Sigmoid colon (tissue), 7 donors: ENCODE measurements around the gene CLCN5. TPM values are rescaled to one million over a fixed set of nuclear protein-coding genes. Genes with fewer than 3 reads are reported as not detected.

Experiments used
- DNase-seq: peaks from one replicate; pipeline ENCODE4 v3.0.0-alpha.2; 2019
- H3K27ac ChIP-seq, 4 donors: fragments of 200-600 bp; sonication (generic); one replicate each; pipeline ENCODE4 v1.5.1; 2016 to 2019; ENCODE audit warnings: mild to moderate bottlenecking in 1 of 4
- H3K27me3 ChIP-seq, 3 donors: fragments of 200-600 bp; sonication (generic); one replicate each; pipeline ENCODE4 v1.5.1; 2019; ENCODE audit warnings: mild to moderate bottlenecking in 1 of 3
- H3K36me3 ChIP-seq, 4 donors: fragments of 200-600 bp; sonication (generic); one replicate each; pipeline ENCODE4 v1.5.1; 2016 to 2019
- H3K4me1 ChIP-seq, 4 donors: fragments of 200-600 bp; sonication (generic); one replicate each; pipeline ENCODE4 v1.5.1; 2017 to 2019
- H3K4me3 ChIP-seq, 4 donors: fragments of 200-600 bp; sonication (generic); one replicate each; pipeline ENCODE4 v1.5.1; 2017 to 2019; ENCODE audit warnings: mild to moderate bottlenecking in 2 of 4, moderate library complexity in 1 of 4
- H3K9me3 ChIP-seq, 4 donors: fragments of 200-600 bp in 3 of 4; sonication (generic) in 3 of 4; one replicate each; pipeline versions ENCODE4 v1.5.1 to v1.6.1; 2013 to 2019
- EP300 ChIP-seq, 4 donors: sonication (generic); formaldehyde crosslinking; IDR thresholded peaks; one replicate each; pipeline ENCODE4 v1.6.1; 2017; ENCODE audit warnings: antibody characterized with exemption in 4 of 4
- POLR2A ChIP-seq, 2 donors: fragments of 450-650 bp; IDR thresholded peaks; one replicate each; pipeline ENCODE4 v1.6.1; 2016; ENCODE audit warnings: antibody characterized with exemption in 2 of 2, mild to moderate bottlenecking in 2 of 2, moderate library complexity in 2 of 2
- POLR2AphosphoS5 ChIP-seq, 4 donors: sonication (generic); formaldehyde crosslinking; IDR thresholded peaks; one replicate each; pipeline ENCODE4 v1.6.1; 2017; ENCODE audit warnings: antibody characterized with exemption in 4 of 4
- WGBS, 2 donors: extraction: QIAGEN DNeasy Blood & Tissue Kit; methylation state at CpG; one replicate each; pipeline ENCODE4 v1.1.7; 2013; 5-methylcytosine and 5-hydroxymethylcytosine counted together
- intact Hi-C: fragments of 100-400 bp; cut with DNase I; formaldehyde crosslinking; loops from one replicate; pipeline ENCODE4 v1.15.1; 2023
- polyA plus RNA-seq, 3 donors: library from polyadenylated mRNA; stranded (reverse); fragments of 200-250 nt; gene quantifications; one replicate each; pipeline ENCODE4 v1.2.3, GENCODE V29; 2013
- total RNA-seq, 4 donors: library from RNA; depleted of rRNA; stranded (reverse); fragments of >200 nt; gene quantifications; one replicate each; pipeline ENCODE4 v1.1.0, GENCODE V29; 2016
- TF ChIP-seq, protein P1 (sequence below), 4 experiments: fragments of 450-650 bp in 3 of 4; fragments of 200-600 bp in 1 of 4; IDR thresholded peaks; one replicate each; pipeline ENCODE4 v1.5.1; 2016 to 2019; ENCODE audit warnings: antibody characterized with exemption in 4 of 4, mild to moderate bottlenecking in 3 of 4, moderate library complexity in 2 of 4
- donor health status: healthy with polysubstance abuse.
- donor health status: Bipolar disorder and iron deficiency.
- donor health status: healthy.

CLCN5 gene
- total and polyA plus RNA-seq, 7 donors: under 0.01 to 3.0 (median 1.8) TPM

DNA sequence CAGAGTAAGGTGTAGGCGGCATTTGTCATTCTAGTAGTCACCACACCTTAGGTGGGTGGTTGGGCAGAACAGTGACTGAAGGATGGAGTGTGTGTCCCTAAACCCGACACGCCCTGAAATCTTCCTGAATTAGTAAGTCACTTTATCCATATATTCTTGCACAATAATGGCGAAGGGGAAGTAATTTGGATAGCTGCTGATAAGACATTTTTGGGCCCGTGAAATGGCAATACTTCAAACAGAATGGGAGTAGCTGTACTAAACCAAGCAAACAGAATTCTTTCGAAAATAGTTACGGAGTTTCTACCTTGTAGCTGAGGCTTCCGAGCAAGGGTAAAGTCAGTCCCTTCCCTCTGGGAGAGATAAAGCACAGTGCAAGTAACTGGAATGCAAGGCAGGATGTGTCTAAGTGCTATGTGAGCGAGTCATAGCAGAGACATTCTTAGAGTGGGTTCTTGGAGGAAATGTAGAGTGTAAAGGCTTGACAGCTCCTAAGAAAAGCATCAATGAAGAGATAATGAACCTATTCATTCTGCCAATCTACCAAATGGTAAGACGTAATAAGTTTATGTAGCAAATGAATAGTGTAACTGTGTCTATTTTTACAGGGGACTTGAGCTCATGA lies 72.8 kb downstream of the CLCN5 start:
- 82 to 85% methylated on average over 10 of the region's 10 CpGs for WGBS, 2 donors
- DNase-seq: no peak
- Histone ChIP-seq H3K4me3 (no peak overlapping the region), H3K27ac (no peak overlapping the region), H3K4me1 (no peaks in the 10 kb centered on the region), H3K9me3 (no peaks in the 10 kb centered on the region), H3K27me3 (no peaks in the 10 kb centered on the region), H3K36me3 (no peaks in the 10 kb centered on the region)
- intact Hi-C loops: no loop called here
- TF ChIP-seq, protein P1, sequence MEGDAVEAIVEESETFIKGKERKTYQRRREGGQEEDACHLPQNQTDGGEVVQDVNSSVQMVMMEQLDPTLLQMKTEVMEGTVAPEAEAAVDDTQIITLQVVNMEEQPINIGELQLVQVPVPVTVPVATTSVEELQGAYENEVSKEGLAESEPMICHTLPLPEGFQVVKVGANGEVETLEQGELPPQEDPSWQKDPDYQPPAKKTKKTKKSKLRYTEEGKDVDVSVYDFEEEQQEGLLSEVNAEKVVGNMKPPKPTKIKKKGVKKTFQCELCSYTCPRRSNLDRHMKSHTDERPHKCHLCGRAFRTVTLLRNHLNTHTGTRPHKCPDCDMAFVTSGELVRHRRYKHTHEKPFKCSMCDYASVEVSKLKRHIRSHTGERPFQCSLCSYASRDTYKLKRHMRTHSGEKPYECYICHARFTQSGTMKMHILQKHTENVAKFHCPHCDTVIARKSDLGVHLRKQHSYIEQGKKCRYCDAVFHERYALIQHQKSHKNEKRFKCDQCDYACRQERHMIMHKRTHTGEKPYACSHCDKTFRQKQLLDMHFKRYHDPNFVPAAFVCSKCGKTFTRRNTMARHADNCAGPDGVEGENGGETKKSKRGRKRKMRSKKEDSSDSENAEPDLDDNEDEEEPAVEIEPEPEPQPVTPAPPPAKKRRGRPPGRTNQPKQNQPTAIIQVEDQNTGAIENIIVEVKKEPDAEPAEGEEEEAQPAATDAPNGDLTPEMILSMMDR (IDR thresholded peaks at IDR 0.05): no peak
- TF ChIP-seq EP300 (IDR thresholded peaks at IDR 0.05) (no peak), POLR2AphosphoS5 (IDR thresholded peaks at IDR 0.05) (no peak), POLR2A (IDR thresholded peaks at IDR 0.05) (no peak)

DNA sequence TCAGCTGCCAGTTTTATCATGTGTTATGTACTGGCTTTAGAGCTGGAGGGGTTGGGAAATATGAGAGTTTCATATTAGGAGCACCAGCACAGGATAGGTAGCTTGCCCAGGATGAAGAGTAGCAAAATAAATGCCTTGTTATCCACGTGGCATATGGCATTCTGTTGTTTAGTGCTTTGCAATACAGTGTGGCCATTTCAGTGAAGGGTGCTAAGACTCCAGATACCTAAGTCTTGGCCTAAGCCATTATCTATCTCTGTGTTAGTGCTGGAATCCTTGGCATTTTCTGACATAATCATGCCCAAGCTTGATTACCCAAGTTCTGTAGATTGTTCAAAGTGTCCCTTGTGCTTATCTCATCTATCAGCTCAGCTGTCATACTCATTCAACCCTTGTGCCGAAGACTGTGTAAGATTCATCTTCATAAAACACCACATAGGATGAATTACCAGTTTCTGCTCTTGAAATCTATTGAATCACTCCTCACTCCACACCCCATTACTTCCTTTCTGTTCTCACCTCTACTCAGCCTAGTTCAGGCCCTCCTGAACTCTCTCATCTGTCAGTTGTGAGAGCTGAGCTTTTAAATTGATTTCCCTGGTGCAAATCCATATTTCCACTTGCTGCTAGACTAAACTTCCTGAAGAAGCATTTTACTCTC lies 73.5 kb downstream of the CLCN5 start:
- no peak overlapping the region for H3K27ac ChIP-seq
- no peaks in the 10 kb centered on the region for H3K4me1 ChIP-seq
- no peak overlapping the region for H3K4me3 ChIP-seq
- DNase-seq: no peak
- H3K9me3 ChIP-seq: no peaks in the 10 kb centered on the region
- intact Hi-C loops: no loop called here
- 85 to 87% methylated on average over 2 of the region's 2 CpGs for WGBS, 2 donors
- TF ChIP-seq, protein P1 (IDR thresholded peaks at IDR 0.05): no peak
- TF ChIP-seq POLR2AphosphoS5 (IDR thresholded peaks at IDR 0.05) (no peak), POLR2A (IDR thresholded peaks at IDR 0.05) (no peak), EP300 (IDR thresholded peaks at IDR 0.05) (no peak)
- no peaks in the 10 kb centered on the region for H3K36me3 ChIP-seq
- H3K27me3 ChIP-seq: no peaks in the 10 kb centered on the region

GRCh38 chrX:49996474-49996873 lies 74.1 kb downstream of the CLCN5 start:
- WGBS, 2 donors: 93 to 97% methylated on average over 2 of the region's 2 CpGs
- Histone ChIP-seq H3K27me3 (no peaks in the 10 kb centered on the region), H3K4me3 (no peak overlapping the region), H3K36me3 (no peaks in the 10 kb centered on the region), H3K4me1 (no peaks in the 10 kb centered on the region), H3K27ac (no peak overlapping the region), H3K9me3 (no peaks in the 10 kb centered on the region)
- TF ChIP-seq, protein P1 (IDR thresholded peaks at IDR 0.05): no peak
- no peak for TF ChIP-seq POLR2AphosphoS5 (IDR thresholded peaks at IDR 0.05)
- TF ChIP-seq EP300 (IDR thresholded peaks at IDR 0.05): no peak
- no peak for TF ChIP-seq POLR2A (IDR thresholded peaks at IDR 0.05)
- intact Hi-C loops: no loop called here
- no peak for DNase-seq

DNA sequence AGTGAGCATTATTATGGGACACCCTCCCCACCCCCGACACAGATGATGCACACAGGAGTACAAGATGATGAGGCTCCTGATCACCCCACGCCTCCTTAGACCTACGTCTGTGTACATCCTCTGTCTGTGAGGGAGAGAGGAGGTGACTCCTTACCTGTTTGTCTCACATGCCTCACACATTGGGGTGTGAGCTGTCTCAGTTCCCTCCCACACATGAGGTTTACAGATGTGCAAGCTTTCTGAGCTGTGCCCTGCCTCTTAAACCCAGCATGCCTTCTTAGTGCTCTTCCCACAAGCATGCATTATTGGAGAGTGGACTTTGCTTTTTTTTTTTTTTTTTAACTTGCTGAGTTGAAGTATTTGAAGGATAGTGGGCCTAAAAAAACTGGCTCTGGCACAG lies 76.7 kb downstream of the CLCN5 start:
- Histone ChIP-seq H3K4me3 (no peak overlapping the region), H3K9me3 (no peaks in the 10 kb centered on the region), H3K27ac (no peak overlapping the region), H3K4me1 (no peaks in the 10 kb centered on the region), H3K36me3 (no peaks in the 10 kb centered on the region), H3K27me3 (no peaks in the 10 kb centered on the region)
- 95 to 97% methylated on average over 3 of the region's 3 CpGs for WGBS, 2 donors
- no peak for TF ChIP-seq POLR2A (IDR thresholded peaks at IDR 0.05)
- TF ChIP-seq, protein P1 (IDR thresholded peaks at IDR 0.05): no peak
- DNase-seq: no peak
- intact Hi-C loops: no loop called here
